ENCODE results near the gene ANKS1A.
A peak's percentile ranks its signal among the peaks of the same experiment; 100 is the strongest.

ANKS1A gene

GRCh38 chr6:35043381-35044130 is 154.5 kb downstream of the ANKS1A start:
- no peak for DNase-seq

GRCh38 chr6:35044145-35044745 is 155.2 kb downstream of the ANKS1A start:
- DNase-seq: no peak

- DNase-seq: no peak
Measured at GRCh38 chr6:35044761-35045421, 155.8 kb downstream of the ANKS1A start.

- no peak for DNase-seq
Measured at GRCh38 chr6:35046103-35046502, 157.0 kb downstream of the ANKS1A start.

- no peak for DNase-seq
Measured at GRCh38 chr6:35046862-35047261, 157.8 kb downstream of the ANKS1A start.

- no peak for DNase-seq
Measured at GRCh38 chr6:35047265-35048011, 158.4 kb downstream of the ANKS1A start.

- no peak for DNase-seq
Measured at GRCh38 chr6:35048031-35048613, 159.1 kb downstream of the ANKS1A start.

GRCh38 chr6:35048631-35049083 is 159.6 kb downstream of the ANKS1A start:
- DNase-seq: peak in 1 of 2 experiments; percentile 12

GRCh38 chr6:35049156-35049735 is 160.2 kb downstream of the ANKS1A start:
- DNase-seq: no peak

- DNase-seq: no peak
Measured at GRCh38 chr6:35049900-35050756, 161.1 kb downstream of the ANKS1A start.

- DNase-seq: no peak
Measured at GRCh38 chr6:35050757-35051330, 161.8 kb downstream of the ANKS1A start.

GRCh38 chr6:35051396-35051795 is 162.3 kb downstream of the ANKS1A start:
- DNase-seq: no peak

- DNase-seq: no peak
Measured at GRCh38 chr6:35051997-35052583, 163.0 kb downstream of the ANKS1A start.

- no peak for DNase-seq
Measured at GRCh38 chr6:35052694-35053565, 163.9 kb downstream of the ANKS1A start.

GRCh38 chr6:35053701-35054100 is 164.6 kb downstream of the ANKS1A start:
- DNase-seq: no peak

GRCh38 chr6:35054106-35054742 is 165.2 kb downstream of the ANKS1A start:
- no peak for DNase-seq

GRCh38 chr6:35054743-35055130 is 165.7 kb downstream of the ANKS1A start:
- DNase-seq: no peak

- DNase-seq: no peak
Measured at GRCh38 chr6:35055891-35056290, 166.8 kb downstream of the ANKS1A start.

GRCh38 chr6:35056952-35057351 is 167.9 kb downstream of the ANKS1A start:
- no peak for DNase-seq
